ENCODE measurements around the gene UNC5C.

Gene UNC5C

GRCh38 chr4:95548738-95549245 is at the start of gene UNC5C:
TSS of gene UNC5C (minus strand) at chr4:95548973.
- H3K27me3 ChIP-seq, result peaks cover 83% of the 10 kb centered on the region
- peaks cover 5 to 14% of the 10 kb centered on the region in 2 experiments for H3K4me1 ChIP-seq (ENCODE audit: control insufficient read depth in 1 of 2, insufficient read depth in 1 of 2, low read depth in 1 of 2, low read length in 1 of 2)
- H3K9me3 ChIP-seq, result no peaks in the 10 kb centered on the region
- no peak for TF ChIP-seq CTCF (IDR thresholded peaks at IDR 0.05)
- no peaks in the 10 kb centered on the region for H3K36me3 ChIP-seq
- H3K27ac ChIP-seq, result no peak within 1 kb of the TSS
- H3K4me3 ChIP-seq (ENCODE audit: low read depth in 1 of 2, low read length in 1 of 2), result peak within 1 kb of the TSS; percentile 39 to 47

GRCh38 chr4:95596676-95597075 is 47.9 kb upstream of the UNC5C start:
- no peak overlapping the region for H3K4me3 ChIP-seq (ENCODE audit: low read depth in 1 of 2, low read length in 1 of 2)

GRCh38 chr4:95594629-95595028 is 45.9 kb upstream of the UNC5C start:
- Histone ChIP-seq H3K36me3 (no peaks in the 10 kb centered on the region), H3K27ac (no peak overlapping the region), H3K9me3 (no peaks in the 10 kb centered on the region), H3K27me3 (no peaks in the 10 kb centered on the region), H3K4me1 (ENCODE audit: control insufficient read depth in 1 of 2, insufficient read depth in 1 of 2, low read depth in 1 of 2, low read length in 1 of 2) (no peaks in the 10 kb centered on the region), H3K4me3 (ENCODE audit: low read depth in 1 of 2, low read length in 1 of 2) (no peak overlapping the region)
- no peak for TF ChIP-seq CTCF (IDR thresholded peaks at IDR 0.05)

More at GRCh38 chr4:95596676-95597075, 47.9 kb upstream of the UNC5C start:
- no peak for TF ChIP-seq CTCF (IDR thresholded peaks at IDR 0.05)
- H3K4me1 ChIP-seq (ENCODE audit: control insufficient read depth in 1 of 2, insufficient read depth in 1 of 2, low read depth in 1 of 2, low read length in 1 of 2), result no peaks in the 10 kb centered on the region
- H3K27ac ChIP-seq, result no peak overlapping the region
- no peaks in the 10 kb centered on the region for H3K27me3 ChIP-seq
- H3K36me3 ChIP-seq, result no peaks in the 10 kb centered on the region
- no peaks in the 10 kb centered on the region for H3K9me3 ChIP-seq

- Histone ChIP-seq H3K4me1 (ENCODE audit: control insufficient read depth in 1 of 2, insufficient read depth in 1 of 2, low read depth in 1 of 2, low read length in 1 of 2) (no peaks in the 10 kb centered on the region), H3K9me3 (no peaks in the 10 kb centered on the region), H3K4me3 (ENCODE audit: low read depth in 1 of 2, low read length in 1 of 2) (no peak overlapping the region), H3K27me3 (no peaks in the 10 kb centered on the region), H3K36me3 (no peaks in the 10 kb centered on the region), H3K27ac (no peak overlapping the region)
- no peak for TF ChIP-seq CTCF (IDR thresholded peaks at IDR 0.05)
Measured at GRCh38 chr4:95594013-95594412, 45.2 kb upstream of the UNC5C start.

GRCh38 chr4:95591278-95591677 is 42.5 kb upstream of the UNC5C start:
- Histone ChIP-seq H3K36me3 (no peaks in the 10 kb centered on the region), H3K4me1 (ENCODE audit: control insufficient read depth in 1 of 2, insufficient read depth in 1 of 2, low read depth in 1 of 2, low read length in 1 of 2) (no peaks in the 10 kb centered on the region), H3K4me3 (ENCODE audit: low read depth in 1 of 2, low read length in 1 of 2) (no peak overlapping the region), H3K27ac (no peak overlapping the region), H3K27me3 (no peaks in the 10 kb centered on the region), H3K9me3 (no peaks in the 10 kb centered on the region)
- no peak for TF ChIP-seq CTCF (IDR thresholded peaks at IDR 0.05)

GRCh38 chr4:95590615-95591014 is 41.8 kb upstream of the UNC5C start:
- H3K27ac ChIP-seq, result no peak overlapping the region
- TF ChIP-seq CTCF (IDR thresholded peaks at IDR 0.05), result no peak
- no peak overlapping the region for H3K4me3 ChIP-seq (ENCODE audit: low read depth in 1 of 2, low read length in 1 of 2)
- H3K4me1 ChIP-seq (ENCODE audit: control insufficient read depth in 1 of 2, insufficient read depth in 1 of 2, low read depth in 1 of 2, low read length in 1 of 2), result no peaks in the 10 kb centered on the region
- H3K9me3 ChIP-seq, result no peaks in the 10 kb centered on the region
- no peaks in the 10 kb centered on the region for H3K27me3 ChIP-seq
- no peaks in the 10 kb centered on the region for H3K36me3 ChIP-seq
